SK-N-SH (cell line): Measurements from ENCODE around the gene NELFB. TPM values are rescaled to one million over a fixed set of nuclear protein-coding genes. Genes with fewer than 3 reads are reported as not detected.

Experiments
- CTCF ChIA-PET: fragments of 300-600, 350-600 bp; formaldehyde crosslinking; extraction: SDS; loops from one replicate; lab custom pipeline; 2021; lab: Yijun Ruan, JAX
- POLR2A ChIA-PET: fragments of 350-600 bp; sonication (Branson Sonifier 250); formaldehyde crosslinking; extraction: SDS; loops from one replicate; lab custom pipeline; 2020; ENCODE audit warnings: antibody characterized with exemption, inconsistent platforms; lab: Yijun Ruan, JAX
- DNase-seq: peaks from one replicate; pipeline ENCODE4 v3.0.0; 2012
- H2AFZ ChIP-seq: fragments of 200-600 bp; sonication (generic); 2 replicates; pipeline ENCODE4 v1.8.1; 2016; ENCODE audit warnings: antibody characterized with exemption, mild to moderate bottlenecking, low read depth
- H3F3A ChIP-seq: fragments of 200-600 bp; sonication (generic); replicated peaks from 2 replicates; pipeline ENCODE3; 2016; ENCODE audit warnings: antibody characterized with exemption, mild to moderate bottlenecking; ENCODE audit not compliant: insufficient read depth
- H3K27ac ChIP-seq, 2 experiments: fragments of 200-500 bp in 1 of 2; fragments of 200-600 bp in 1 of 2; sonication (Bioruptor generic) in 1 of 2; sonication (generic), shearing (Covaris generic) in 1 of 2; 2 replicates each; pipeline versions ENCODE4 v1.5.1 to v1.6.1; 2014 to 2016; ENCODE audit warnings: low read depth in 2 of 2, inconsistent platforms in 1 of 2, low read length in 1 of 2, mild to moderate bottlenecking in 1 of 2, mixed read lengths in 1 of 2
- H3K27me3 ChIP-seq: fragments of 200-600 bp; sonication (generic), shearing (Covaris generic); 2 replicates; pipeline ENCODE4 v1.6.1; 2016; ENCODE audit warnings: mixed run types; ENCODE audit not compliant: insufficient read depth
- H3K36me3 ChIP-seq, 2 experiments: fragments of 200-500 bp in 1 of 2; fragments of 200-600 bp in 1 of 2; sonication (Bioruptor generic) in 1 of 2; sonication (generic) in 1 of 2; replicated peaks in 1 of 2; 2 replicates each; pipeline versions ENCODE3 to v1.5.1; 2014 to 2016; ENCODE audit warnings: low read length in 1 of 2, mild to moderate bottlenecking in 1 of 2; ENCODE audit not compliant: insufficient read depth in 2 of 2, control insufficient read depth in 1 of 2
- H3K4me1 ChIP-seq, 2 experiments: fragments of 200-500 bp in 1 of 2; fragments of 200-600 bp in 1 of 2; sonication (Bioruptor generic) in 1 of 2; sonication (generic), shearing (Covaris generic) in 1 of 2; 2 replicates each; pipeline versions ENCODE4 v1.5.1 to v1.6.1; 2014 to 2016; ENCODE audit warnings: low read depth in 1 of 2, low read length in 1 of 2, mixed run types in 1 of 2; ENCODE audit not compliant: insufficient read depth in 2 of 2, control insufficient read depth in 1 of 2
- H3K4me2 ChIP-seq: fragments of 200-600 bp; sonication (generic), shearing (Covaris generic); 2 replicates; pipeline ENCODE4 v1.6.1; 2017; ENCODE audit warnings: mixed run types
- H3K4me3 ChIP-seq, 2 experiments: fragments of 200-500 bp in 1 of 2; fragments of 200-600 bp in 1 of 2; sonication (Bioruptor generic) in 1 of 2; sonication (generic), shearing (Covaris generic) in 1 of 2; 2 replicates each; pipeline versions ENCODE4 v1.5.1 to v1.8.1; 2014 to 2016; ENCODE audit warnings: low read depth in 2 of 2, inconsistent platforms in 1 of 2, low read length in 1 of 2, mild to moderate bottlenecking in 1 of 2, mixed read lengths in 1 of 2, moderate library complexity in 1 of 2
- H3K79me2 ChIP-seq: fragments of 200-600 bp; sonication (generic); 2 replicates; pipeline ENCODE4 v1.8.1; 2017; ENCODE audit warnings: mild to moderate bottlenecking; ENCODE audit not compliant: insufficient read depth
- H3K9ac ChIP-seq: fragments of 200-600 bp; sonication (generic); 2 replicates; pipeline ENCODE4 v1.6.1; 2017; ENCODE audit warnings: mixed run types
- H3K9me2 ChIP-seq: fragments of 200-600 bp; sonication (generic); 2 replicates; pipeline ENCODE4 v1.6.1; 2017; ENCODE audit warnings: mixed run types
- H3K9me3 ChIP-seq: fragments of 200-600 bp; sonication (generic); 2 replicates; pipeline ENCODE4 v1.6.1; 2017; ENCODE audit warnings: mixed run types, mild to moderate bottlenecking, moderate library complexity
- H4K20me1 ChIP-seq: fragments of 200-600 bp; sonication (generic); 2 replicates; pipeline ENCODE4 v1.6.1; 2017; ENCODE audit warnings: mild to moderate bottlenecking, mixed run types; ENCODE audit not compliant: insufficient read depth
- CHD2 ChIP-seq: fragments of 150-350 bp; IDR thresholded peaks from 2 replicates; pipeline ENCODE4 v1.6.1; 2018; ENCODE audit warnings: low read length; ENCODE audit not compliant: partially characterized antibody
- EP300 ChIP-seq, 2 experiments: IDR thresholded peaks; 2 replicates each; pipeline versions ENCODE4 v1.4.0 to v1.6.1; 2012; ENCODE audit warnings: borderline replicate concordance in 1 of 2, low read depth in 1 of 2, low read length in 1 of 2
- GABPA ChIP-seq: IDR thresholded peaks from 2 replicates; pipeline ENCODE4 v1.4.0; 2012; ENCODE audit warnings: low read depth, mild to moderate bottlenecking
- MEF2A ChIP-seq: IDR thresholded peaks from 2 replicates; pipeline ENCODE4 v1.4.0; 2012; ENCODE audit warnings: low read depth, borderline replicate concordance
- POLR2AphosphoS5 ChIP-seq: IDR thresholded peaks from 2 replicates; pipeline ENCODE4 v1.6.1; 2012; ENCODE audit warnings: low read depth, low read length
- RAD21 ChIP-seq: IDR thresholded peaks from 2 replicates; pipeline ENCODE4 v1.6.1; 2012; ENCODE audit warnings: mild to moderate bottlenecking, low read length
- RFX5 ChIP-seq: IDR thresholded peaks from 2 replicates; pipeline ENCODE4 v1.6.1; 2012; ENCODE audit warnings: mild to moderate bottlenecking, improper control_type of control experiment, low read length
- TEAD4 ChIP-seq: IDR thresholded peaks from 2 replicates; pipeline ENCODE4 v1.4.0; 2012; ENCODE audit warnings: mild to moderate bottlenecking, borderline replicate concordance; ENCODE audit not compliant: insufficient read depth
- WGBS: methylation state at CpG from one replicate; pipeline ENCODE4 v1.1.6; 2017; ENCODE audit warnings: low lambda C conversion rate; 5-methylcytosine and 5-hydroxymethylcytosine counted together
- polyA plus RNA-seq, 3 experiments: library from polyadenylated mRNA; depleted of rRNA; stranded (reverse); fragments of >200 nt; gene quantifications; 2 replicates each; pipeline ENCODE4 v1.2.3, GENCODE V29; 2012
- TF ChIP-seq, protein P1 (sequence below): IDR thresholded peaks from 2 replicates; pipeline ENCODE4 v1.6.1; 2012; ENCODE audit warnings: mild to moderate bottlenecking, low read depth, low read length, moderate library complexity
- TF ChIP-seq, protein P2 (sequence below): IDR thresholded peaks from 2 replicates; pipeline ENCODE4; 2012
- TF ChIP-seq, protein P3 (sequence below): fragments of 150-350 bp; IDR thresholded peaks from 2 replicates; pipeline ENCODE4 v1.6.1; 2017; ENCODE audit warnings: antibody characterized with exemption, low read length, low read depth, borderline replicate concordance
- TF ChIP-seq, protein P4 (sequence below): fragments of 150-350 bp; IDR thresholded peaks from 2 replicates; pipeline ENCODE4 v1.6.1; 2016; ENCODE audit warnings: mild to moderate bottlenecking, low read depth, low read length
- TF ChIP-seq, protein P5 (sequence below): IDR thresholded peaks from 2 replicates; pipeline ENCODE4 v1.4.0; 2012; ENCODE audit warnings: low read depth, borderline replicate concordance
- TF ChIP-seq, protein P6 (sequence below): IDR thresholded peaks from 2 replicates; pipeline ENCODE4 v1.4.0; 2012; ENCODE audit warnings: low read depth

NELFB gene
- polyA plus RNA-seq, 1 of the 3 experiments (the other 2 are of a cell fraction): 62.7 TPM

DNA sequence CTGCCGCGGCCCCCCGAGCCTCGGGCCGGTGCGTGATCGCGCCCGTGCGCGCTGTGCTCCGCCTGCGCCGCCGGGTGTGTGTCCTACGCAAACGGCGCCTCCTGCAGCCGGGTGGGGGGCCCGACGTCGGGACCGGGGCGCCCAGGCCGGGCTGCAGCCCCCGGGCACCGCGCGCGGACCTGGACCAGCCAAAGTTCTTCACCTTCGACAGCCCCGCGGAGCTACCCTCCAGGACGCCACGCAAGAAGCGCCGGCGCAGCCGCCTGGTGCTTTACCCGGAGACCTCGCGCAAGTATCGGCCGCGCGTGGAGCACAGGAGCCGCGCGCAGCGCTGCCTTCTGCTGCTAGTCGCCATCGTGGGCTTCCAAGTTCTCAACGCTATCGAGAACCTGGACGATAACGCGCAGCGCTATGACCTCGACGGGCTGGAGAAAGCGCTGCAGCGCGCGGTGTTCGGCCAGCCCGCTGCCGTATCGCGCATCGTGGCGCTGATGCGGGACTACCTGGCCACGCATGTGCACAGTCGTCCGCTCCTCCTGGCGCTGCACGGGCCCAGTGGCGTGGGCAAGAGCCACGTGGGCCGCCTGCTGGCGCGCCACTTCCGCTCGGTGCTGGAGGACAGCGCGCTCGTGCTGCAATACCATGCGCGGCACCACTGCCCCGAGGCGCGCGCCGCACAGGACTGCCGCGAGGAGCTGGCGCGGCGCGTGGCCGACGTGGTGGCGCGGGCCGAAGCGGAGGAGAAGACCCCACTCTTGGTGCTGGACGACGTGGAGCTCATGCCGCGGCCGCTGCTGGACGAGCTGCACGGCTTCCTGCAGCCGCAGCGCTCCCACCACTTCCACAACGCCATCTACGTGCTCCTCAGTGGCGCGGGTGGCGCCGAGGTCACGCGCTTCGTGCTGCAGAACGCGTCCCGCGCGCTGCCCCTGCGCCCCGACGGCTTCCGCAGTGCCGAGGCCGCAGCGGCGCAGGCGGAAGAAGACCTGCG lies 23.9 kb downstream of the NELFB start (continued):
- TF ChIP-seq, protein P1, sequence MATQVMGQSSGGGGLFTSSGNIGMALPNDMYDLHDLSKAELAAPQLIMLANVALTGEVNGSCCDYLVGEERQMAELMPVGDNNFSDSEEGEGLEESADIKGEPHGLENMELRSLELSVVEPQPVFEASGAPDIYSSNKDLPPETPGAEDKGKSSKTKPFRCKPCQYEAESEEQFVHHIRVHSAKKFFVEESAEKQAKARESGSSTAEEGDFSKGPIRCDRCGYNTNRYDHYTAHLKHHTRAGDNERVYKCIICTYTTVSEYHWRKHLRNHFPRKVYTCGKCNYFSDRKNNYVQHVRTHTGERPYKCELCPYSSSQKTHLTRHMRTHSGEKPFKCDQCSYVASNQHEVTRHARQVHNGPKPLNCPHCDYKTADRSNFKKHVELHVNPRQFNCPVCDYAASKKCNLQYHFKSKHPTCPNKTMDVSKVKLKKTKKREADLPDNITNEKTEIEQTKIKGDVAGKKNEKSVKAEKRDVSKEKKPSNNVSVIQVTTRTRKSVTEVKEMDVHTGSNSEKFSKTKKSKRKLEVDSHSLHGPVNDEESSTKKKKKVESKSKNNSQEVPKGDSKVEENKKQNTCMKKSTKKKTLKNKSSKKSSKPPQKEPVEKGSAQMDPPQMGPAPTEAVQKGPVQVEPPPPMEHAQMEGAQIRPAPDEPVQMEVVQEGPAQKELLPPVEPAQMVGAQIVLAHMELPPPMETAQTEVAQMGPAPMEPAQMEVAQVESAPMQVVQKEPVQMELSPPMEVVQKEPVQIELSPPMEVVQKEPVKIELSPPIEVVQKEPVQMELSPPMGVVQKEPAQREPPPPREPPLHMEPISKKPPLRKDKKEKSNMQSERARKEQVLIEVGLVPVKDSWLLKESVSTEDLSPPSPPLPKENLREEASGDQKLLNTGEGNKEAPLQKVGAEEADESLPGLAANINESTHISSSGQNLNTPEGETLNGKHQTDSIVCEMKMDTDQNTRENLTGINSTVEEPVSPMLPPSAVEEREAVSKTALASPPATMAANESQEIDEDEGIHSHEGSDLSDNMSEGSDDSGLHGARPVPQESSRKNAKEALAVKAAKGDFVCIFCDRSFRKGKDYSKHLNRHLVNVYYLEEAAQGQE: no peak
- no peak for TF ChIP-seq GABPA
- TF ChIP-seq POLR2AphosphoS5: no peak
- TF ChIP-seq, protein P2, sequence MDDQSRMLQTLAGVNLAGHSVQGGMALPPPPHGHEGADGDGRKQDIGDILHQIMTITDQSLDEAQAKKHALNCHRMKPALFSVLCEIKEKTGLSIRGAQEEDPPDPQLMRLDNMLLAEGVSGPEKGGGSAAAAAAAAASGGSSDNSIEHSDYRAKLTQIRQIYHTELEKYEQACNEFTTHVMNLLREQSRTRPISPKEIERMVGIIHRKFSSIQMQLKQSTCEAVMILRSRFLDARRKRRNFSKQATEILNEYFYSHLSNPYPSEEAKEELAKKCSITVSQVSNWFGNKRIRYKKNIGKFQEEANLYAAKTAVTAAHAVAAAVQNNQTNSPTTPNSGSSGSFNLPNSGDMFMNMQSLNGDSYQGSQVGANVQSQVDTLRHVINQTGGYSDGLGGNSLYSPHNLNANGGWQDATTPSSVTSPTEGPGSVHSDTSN: no peak
- TF ChIP-seq, protein P3, sequence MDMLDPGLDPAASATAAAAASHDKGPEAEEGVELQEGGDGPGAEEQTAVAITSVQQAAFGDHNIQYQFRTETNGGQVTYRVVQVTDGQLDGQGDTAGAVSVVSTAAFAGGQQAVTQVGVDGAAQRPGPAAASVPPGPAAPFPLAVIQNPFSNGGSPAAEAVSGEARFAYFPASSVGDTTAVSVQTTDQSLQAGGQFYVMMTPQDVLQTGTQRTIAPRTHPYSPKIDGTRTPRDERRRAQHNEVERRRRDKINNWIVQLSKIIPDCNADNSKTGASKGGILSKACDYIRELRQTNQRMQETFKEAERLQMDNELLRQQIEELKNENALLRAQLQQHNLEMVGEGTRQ: no peak
- no peak for TF ChIP-seq RFX5

DNA sequence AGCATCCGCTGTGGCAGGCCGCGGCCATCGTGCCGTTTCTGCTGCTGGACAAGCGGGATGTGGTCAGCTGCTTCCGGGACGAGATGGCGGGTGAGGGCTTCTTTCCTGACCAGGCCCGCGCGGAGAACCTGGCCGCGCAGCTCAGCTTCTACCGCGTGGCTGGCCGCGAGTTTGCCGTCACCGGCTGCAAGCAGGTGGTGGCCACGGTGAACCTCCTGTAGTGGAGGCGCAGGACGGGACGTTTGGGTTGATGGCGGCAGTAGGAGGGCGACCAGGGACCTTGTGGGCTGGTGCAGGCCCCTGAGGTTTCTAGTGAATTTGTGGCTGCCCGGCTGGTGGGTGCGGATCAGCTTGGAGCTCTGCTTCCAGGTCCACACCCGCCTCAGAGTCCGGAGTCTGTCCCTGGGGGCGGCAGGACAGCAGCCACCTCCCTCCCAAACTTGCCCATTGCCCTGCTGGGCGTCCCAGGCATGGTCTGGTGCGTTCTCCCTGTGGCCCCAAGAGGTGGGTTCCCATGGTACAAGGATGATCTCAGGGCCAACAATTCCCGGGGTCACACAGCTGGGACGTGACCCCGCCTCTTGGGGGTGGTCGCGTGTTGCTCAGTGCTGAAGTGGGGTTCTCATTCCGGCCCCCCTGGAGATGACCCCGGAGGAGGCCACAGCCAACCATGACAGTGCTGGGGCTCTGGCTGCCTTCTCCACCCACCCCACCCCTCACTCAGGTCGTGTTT lies 24.8 kb downstream of the NELFB start:
- Histone ChIP-seq H3F3A (peaks cover 10% of the 10 kb centered on the region), H3K27me3 (no peaks in the 10 kb centered on the region), H3K36me3 (no peaks in the 10 kb centered on the region), H3K4me3 (no peak overlapping the region), H2AFZ (no peak overlapping the region), H3K4me2 (no peak overlapping the region), H3K79me2 (no peaks in the 10 kb centered on the region), H3K4me1 (peaks cover 0 to 8% of the 10 kb centered on the region in 2 experiments; a peak in 2 of 4 replicates), H3K9ac (no peak overlapping the region), H4K20me1 (no peaks in the 10 kb centered on the region), H3K27ac (no peak overlapping the region), H3K9me2 (no peaks in the 10 kb centered on the region), H3K9me3 (no peaks in the 10 kb centered on the region)
- CTCF ChIA-PET: interaction anchor here (0.8 to 1.4 kb wide), 4 partner anchors 12 to 143 kb away, joined by 3 to 6 read pairs (median 3); partner anchors contain the start of genes EXD3 and NOXA1
- POLR2A ChIA-PET: no interaction called here
- TF ChIP-seq, protein P4, sequence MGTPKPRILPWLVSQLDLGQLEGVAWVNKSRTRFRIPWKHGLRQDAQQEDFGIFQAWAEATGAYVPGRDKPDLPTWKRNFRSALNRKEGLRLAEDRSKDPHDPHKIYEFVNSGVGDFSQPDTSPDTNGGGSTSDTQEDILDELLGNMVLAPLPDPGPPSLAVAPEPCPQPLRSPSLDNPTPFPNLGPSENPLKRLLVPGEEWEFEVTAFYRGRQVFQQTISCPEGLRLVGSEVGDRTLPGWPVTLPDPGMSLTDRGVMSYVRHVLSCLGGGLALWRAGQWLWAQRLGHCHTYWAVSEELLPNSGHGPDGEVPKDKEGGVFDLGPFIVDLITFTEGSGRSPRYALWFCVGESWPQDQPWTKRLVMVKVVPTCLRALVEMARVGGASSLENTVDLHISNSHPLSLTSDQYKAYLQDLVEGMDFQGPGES: no peak
- TF ChIP-seq, protein P5, sequence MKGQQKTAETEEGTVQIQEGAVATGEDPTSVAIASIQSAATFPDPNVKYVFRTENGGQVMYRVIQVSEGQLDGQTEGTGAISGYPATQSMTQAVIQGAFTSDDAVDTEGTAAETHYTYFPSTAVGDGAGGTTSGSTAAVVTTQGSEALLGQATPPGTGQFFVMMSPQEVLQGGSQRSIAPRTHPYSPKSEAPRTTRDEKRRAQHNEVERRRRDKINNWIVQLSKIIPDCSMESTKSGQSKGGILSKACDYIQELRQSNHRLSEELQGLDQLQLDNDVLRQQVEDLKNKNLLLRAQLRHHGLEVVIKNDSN: no peak
- no peak for TF ChIP-seq RAD21
- no peak for TF ChIP-seq TEAD4
- no peak for TF ChIP-seq POLR2AphosphoS5
- no peak for TF ChIP-seq CHD2
- TF ChIP-seq EP300 (IDR thresholded peaks at IDR 0.05; ENCODE audit: borderline replicate concordance in 1 of 2, low read depth in 1 of 2, low read length in 1 of 2): no peak
- no peak for TF ChIP-seq MEF2A
- TF ChIP-seq, protein P6, sequence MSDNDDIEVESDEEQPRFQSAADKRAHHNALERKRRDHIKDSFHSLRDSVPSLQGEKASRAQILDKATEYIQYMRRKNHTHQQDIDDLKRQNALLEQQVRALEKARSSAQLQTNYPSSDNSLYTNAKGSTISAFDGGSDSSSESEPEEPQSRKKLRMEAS: no peak
- no peak for DNase-seq
- WGBS: 96% methylated on average over 32 of the region's 41 CpGs
